22Rv1 (cell line): ENCODE data around the gene ZNF48.

Experiments used
- H3K27ac ChIP-seq: fragments of 450-650 bp; 2 replicates; pipeline ENCODE4 v1.5.1; 2017
- CTCF ChIP-seq: fragments of 450-650 bp; IDR thresholded peaks from 2 replicates; pipeline ENCODE4 v1.5.1; 2017; ENCODE audit warnings: mild to moderate bottlenecking
- ZFX ChIP-seq: fragments of 450-650 bp; IDR thresholded peaks from 2 replicates; pipeline ENCODE4 v1.6.1; 2017; ENCODE audit warnings: antibody characterized with exemption, borderline replicate concordance

The ZNF48 gene

DNA sequence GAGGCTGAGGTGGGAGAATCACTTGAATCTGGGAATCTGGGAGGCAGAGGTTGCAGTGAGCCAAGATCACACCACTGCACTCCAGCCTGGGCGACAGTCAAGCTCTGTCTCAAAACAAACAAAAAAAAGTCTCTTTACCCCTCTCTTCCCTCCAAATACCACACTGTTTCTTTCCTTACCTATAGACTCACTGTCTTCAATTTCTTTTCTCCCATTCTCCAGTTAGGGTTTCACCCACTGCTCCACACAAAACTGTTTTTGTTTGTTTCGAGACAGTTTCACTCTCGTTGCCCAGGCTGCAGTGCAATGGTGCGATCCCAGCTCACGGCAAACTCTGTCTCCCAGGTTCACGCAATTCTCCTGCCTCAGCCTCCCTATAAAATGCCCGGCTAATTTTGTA, 34.0 kb upstream of the ZNF48 start:
- TF ChIP-seq CTCF: no peak
- TF ChIP-seq ZFX: no peak
- H3K27ac ChIP-seq: no peak overlapping the region

DNA sequence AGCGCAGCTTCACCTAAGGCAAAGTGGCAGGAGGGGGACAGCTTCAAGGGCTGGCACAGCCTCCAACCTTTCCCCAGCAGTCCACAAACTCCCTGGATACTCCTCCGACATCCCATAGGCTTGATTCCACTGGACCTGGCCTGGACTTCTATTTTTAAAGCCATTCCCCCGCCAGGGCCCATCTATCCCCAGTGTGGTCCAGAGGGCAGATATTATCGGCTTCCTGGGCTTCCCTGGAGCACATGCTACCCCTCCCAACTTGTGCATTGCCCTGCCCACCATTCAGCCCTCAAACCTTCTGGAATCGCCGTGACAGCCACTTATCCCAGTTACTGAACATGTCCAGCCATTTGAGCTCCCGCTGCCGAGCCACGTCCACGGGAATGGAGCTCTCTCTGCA, 30.0 kb upstream of the ZNF48 start:
- no peak overlapping the region for H3K27ac ChIP-seq
- no peak for TF ChIP-seq ZFX
- TF ChIP-seq CTCF: no peak

DNA sequence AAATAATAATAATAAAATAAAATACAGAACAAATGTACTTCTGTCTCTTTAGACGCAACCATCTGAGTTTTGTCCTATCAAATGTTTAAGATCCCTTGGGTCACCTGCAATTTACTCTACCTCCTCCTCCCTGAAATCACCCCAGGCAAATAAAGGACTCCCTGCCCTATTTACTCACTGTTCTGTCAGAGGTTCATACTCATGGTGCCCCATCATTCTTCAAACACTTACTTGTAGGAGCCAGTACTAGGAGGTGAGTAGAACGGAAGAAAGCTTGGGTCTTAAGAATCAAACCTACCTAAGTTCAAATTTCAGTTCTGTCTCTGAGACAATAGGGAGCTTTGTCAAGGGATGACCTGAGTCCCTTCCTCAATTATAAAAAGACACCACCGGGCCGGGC, 28.7 kb upstream of the ZNF48 start:
- H3K27ac ChIP-seq: peak overlapping the region; percentile 22; the same call in 1 of the 2 replicates
- TF ChIP-seq ZFX (no peak), CTCF (no peak)

- TF ChIP-seq CTCF (no peak), ZFX (no peak)
- H3K27ac ChIP-seq: peak overlapping the region; percentile 22
Measured at GRCh38 chr16:30367349-30368009, 27.7 kb upstream of the ZNF48 start.

GRCh38 chr16:30368122-30368791, 27.0 kb upstream of the ZNF48 start:
- TF ChIP-seq CTCF (no peak), ZFX (no peak)
- H3K27ac ChIP-seq: peak overlapping the region; percentile 89

DNA sequence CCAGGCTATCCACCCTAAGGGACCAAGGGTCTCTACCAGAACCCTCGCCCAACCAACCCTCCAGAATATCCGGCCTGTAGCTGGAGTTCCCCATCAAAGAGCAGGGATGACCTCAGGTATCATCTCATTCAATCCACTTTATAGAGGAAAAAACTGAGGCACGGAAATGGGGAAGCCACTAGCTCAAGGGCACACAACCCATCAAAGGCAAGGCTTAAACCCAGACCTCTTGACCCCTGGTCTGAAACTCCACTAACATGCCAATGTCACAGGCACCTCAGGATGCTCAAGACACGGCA, 26.5 kb upstream of the ZNF48 start:
- TF ChIP-seq CTCF: no peak
- no peak for TF ChIP-seq ZFX
- peak overlapping the region; percentile 89 for H3K27ac ChIP-seq

GRCh38 chr16:30369091-30369937, 25.9 kb upstream of the ZNF48 start:
- H3K27ac ChIP-seq: peak overlapping the region; percentile 89
- TF ChIP-seq ZFX (no peak), CTCF (no peak)
